OCI-LY3 (cell line): ENCODE data around the gene ETV6.
"Not testable (repeated sequence)": the region's sequence is repeated elsewhere in the genome, so short reads cannot be mapped to it uniquely, and the experiment has no call there.

Experiments
- H2AFZ ChIP-seq: fragments of 200-600, 300-600 bp; shearing (Covaris generic); 2 replicates; pipeline ENCODE4 v1.6.0; 2014; ENCODE audit warnings: antibody characterized with exemption, low read depth, low read length
- H3K27ac ChIP-seq: fragments of 200-600, 300-600 bp; sonication (generic); 2 replicates; pipeline ENCODE4 v1.5.1; 2014; ENCODE audit warnings: mild to moderate bottlenecking, low read length, moderate library complexity, mixed read lengths
- H3K27me3 ChIP-seq: fragments of 200-600, 300-600 bp; sonication (generic); 2 replicates; pipeline ENCODE4 v1.6.1; 2014; ENCODE audit warnings: low read depth, low read length, mixed read lengths
- H3K36me3 ChIP-seq: fragments of 200-600, 300-600 bp; sonication (generic); replicated peaks from 2 replicates; pipeline ENCODE3; 2014; ENCODE audit warnings: low read depth, low read length, mixed read lengths
- H3K4me1 ChIP-seq: fragments of 300-600, 200-600 bp; sonication (generic); 2 replicates; pipeline ENCODE4 v1.6.1; 2014; ENCODE audit warnings: low read length, mixed read lengths
- H3K4me2 ChIP-seq: fragments of 200-600, 300-600 bp; sonication (generic); 2 replicates; pipeline ENCODE4 v1.6.1; 2014; ENCODE audit warnings: low read length, mixed read lengths
- H3K4me3 ChIP-seq: fragments of 300-600, 200-600 bp; sonication (generic); 2 replicates; pipeline ENCODE4 v1.5.1; 2014; ENCODE audit warnings: antibody characterized with exemption, mild to moderate bottlenecking, low read length, moderate library complexity
- H3K79me2 ChIP-seq: fragments of 300-600, 200-600 bp; shearing (Covaris generic); 2 replicates; pipeline ENCODE4 v1.6.1; 2014; ENCODE audit warnings: mild to moderate bottlenecking, low read length, mixed read lengths
- H3K9ac ChIP-seq: fragments of 300-600, 200-600 bp; shearing (Covaris generic); 2 replicates; pipeline ENCODE4 v1.6.0; 2014; ENCODE audit warnings: mild to moderate bottlenecking, low read length, moderate library complexity
- H3K9me3 ChIP-seq: fragments of 200-600, 300-600 bp; shearing (Covaris generic); 2 replicates; pipeline ENCODE4 v1.6.1; 2014; ENCODE audit warnings: low read length, mixed read lengths; ENCODE audit not compliant: insufficient read depth
- H4K20me1 ChIP-seq: fragments of 200-600, 300-600 bp; sonication (generic); 2 replicates; pipeline ENCODE4 v1.6.1; 2016; ENCODE audit warnings: low read length, mixed read lengths; ENCODE audit not compliant: insufficient read depth
- EZH2phosphoT487 ChIP-seq: fragments of 200-600 bp; shearing (Covaris generic); IDR thresholded peaks from 2 replicates; pipeline ENCODE4 v1.6.1; 2018; ENCODE audit warnings: antibody characterized with exemption, mixed run types, low read depth
- TF ChIP-seq, protein P1 (sequence below): fragments of 200-600, 300-600 bp; sonication (generic); IDR thresholded peaks from 2 replicates; pipeline ENCODE4 v1.5.1; 2014; ENCODE audit warnings: antibody characterized with exemption, low read length, low read depth

Gene ETV6

DNA sequence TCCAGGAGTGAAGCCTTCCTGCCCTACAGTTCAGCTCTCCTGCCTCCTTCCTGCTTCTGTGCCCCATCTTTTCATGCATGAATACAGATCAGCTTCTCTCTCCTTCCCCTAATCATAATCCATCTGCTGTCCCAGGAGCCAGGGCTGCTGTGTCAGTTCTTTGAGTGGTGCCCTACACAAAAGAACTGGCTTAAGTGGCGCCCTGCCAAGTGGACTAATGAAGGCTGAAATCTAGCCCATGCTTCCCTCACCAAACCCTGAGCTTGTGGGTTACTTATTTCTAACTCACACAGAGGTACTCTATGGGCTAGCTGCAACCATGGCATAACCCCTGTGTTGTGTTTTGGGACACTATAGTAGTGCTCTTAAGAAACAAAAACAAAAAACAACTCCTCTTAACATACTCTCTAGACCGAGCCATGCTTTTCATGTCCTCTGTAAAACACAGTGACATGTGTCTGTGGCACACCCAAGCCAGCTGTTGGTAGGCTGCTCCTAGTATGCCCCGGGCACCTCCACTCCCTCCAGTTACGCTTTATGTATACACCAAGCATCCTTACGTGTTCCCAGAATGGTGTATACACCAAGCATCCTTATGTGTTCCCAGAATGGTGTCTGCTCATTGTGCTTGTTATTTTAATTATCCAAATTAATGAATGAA, 19.3 kb upstream of the ETV6 start:
- no peak overlapping the region for H3K9ac ChIP-seq
- peaks cover 18% of the 10 kb centered on the region for H3K4me1 ChIP-seq
- no peak for TF ChIP-seq EZH2phosphoT487
- TF ChIP-seq, protein P1, sequence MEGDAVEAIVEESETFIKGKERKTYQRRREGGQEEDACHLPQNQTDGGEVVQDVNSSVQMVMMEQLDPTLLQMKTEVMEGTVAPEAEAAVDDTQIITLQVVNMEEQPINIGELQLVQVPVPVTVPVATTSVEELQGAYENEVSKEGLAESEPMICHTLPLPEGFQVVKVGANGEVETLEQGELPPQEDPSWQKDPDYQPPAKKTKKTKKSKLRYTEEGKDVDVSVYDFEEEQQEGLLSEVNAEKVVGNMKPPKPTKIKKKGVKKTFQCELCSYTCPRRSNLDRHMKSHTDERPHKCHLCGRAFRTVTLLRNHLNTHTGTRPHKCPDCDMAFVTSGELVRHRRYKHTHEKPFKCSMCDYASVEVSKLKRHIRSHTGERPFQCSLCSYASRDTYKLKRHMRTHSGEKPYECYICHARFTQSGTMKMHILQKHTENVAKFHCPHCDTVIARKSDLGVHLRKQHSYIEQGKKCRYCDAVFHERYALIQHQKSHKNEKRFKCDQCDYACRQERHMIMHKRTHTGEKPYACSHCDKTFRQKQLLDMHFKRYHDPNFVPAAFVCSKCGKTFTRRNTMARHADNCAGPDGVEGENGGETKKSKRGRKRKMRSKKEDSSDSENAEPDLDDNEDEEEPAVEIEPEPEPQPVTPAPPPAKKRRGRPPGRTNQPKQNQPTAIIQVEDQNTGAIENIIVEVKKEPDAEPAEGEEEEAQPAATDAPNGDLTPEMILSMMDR, result no peak
- no peaks in the 10 kb centered on the region for H3K27me3 ChIP-seq
- H3K27ac ChIP-seq, result no peak overlapping the region
- H2AFZ ChIP-seq, result no peak overlapping the region
- H3K4me2 ChIP-seq, result no peak overlapping the region
- no peaks in the 10 kb centered on the region for H3K79me2 ChIP-seq
- H3K4me3 ChIP-seq, result no peak overlapping the region
- H3K36me3 ChIP-seq, result no peaks in the 10 kb centered on the region
- no peaks in the 10 kb centered on the region for H4K20me1 ChIP-seq
- no peaks in the 10 kb centered on the region for H3K9me3 ChIP-seq

- H3K9me3 ChIP-seq, result peaks cover 7% of the 10 kb centered on the region; the same call in 1 of the 2 replicates
- TF ChIP-seq, protein P1, result no peak
- TF ChIP-seq EZH2phosphoT487, result no peak
- peaks cover 18% of the 10 kb centered on the region for H3K4me1 ChIP-seq
- H3K79me2 ChIP-seq, result no peaks in the 10 kb centered on the region
- no peak overlapping the region for H3K27ac ChIP-seq
- H3K9ac ChIP-seq, result no peak overlapping the region
- no peaks in the 10 kb centered on the region for H3K27me3 ChIP-seq
- no peaks in the 10 kb centered on the region for H4K20me1 ChIP-seq
- no peak overlapping the region for H3K4me2 ChIP-seq
- H2AFZ ChIP-seq, result no peak overlapping the region
- no peaks in the 10 kb centered on the region for H3K36me3 ChIP-seq
- no peak overlapping the region for H3K4me3 ChIP-seq
Observed at GRCh38 chr12:11631288-11631687, 18.2 kb upstream of the ETV6 start.

DNA sequence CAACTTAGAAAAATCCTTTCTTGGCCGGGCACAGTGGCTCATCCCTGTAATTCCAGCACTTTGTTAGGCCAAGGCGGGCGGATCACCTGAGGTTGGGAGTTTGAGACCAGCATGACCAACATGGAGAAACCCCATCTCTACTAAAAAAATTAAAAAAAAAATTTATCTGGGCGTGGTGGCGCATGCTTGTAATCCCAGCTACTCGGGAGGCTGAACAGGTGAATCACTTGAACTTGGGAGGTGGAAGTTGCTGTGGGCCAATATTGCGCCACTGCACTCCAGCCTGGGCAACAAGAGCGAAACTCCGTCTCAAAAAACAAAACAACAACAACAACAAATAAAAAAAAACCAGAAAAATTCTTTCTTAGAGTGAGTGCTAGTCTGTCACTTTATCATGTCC, 17.6 kb upstream of the ETV6 start:
- not testable (repeated sequence) for H3K4me3 ChIP-seq, H3K36me3 ChIP-seq, H3K27ac ChIP-seq, H3K27me3 ChIP-seq, H3K79me2 ChIP-seq, H3K9ac ChIP-seq, H2AFZ ChIP-seq, H3K4me2 ChIP-seq, H3K9me3 ChIP-seq, H4K20me1 ChIP-seq
- peaks cover 18% of the 10 kb centered on the region for H3K4me1 ChIP-seq

GRCh38 chr12:11633968-11634367, 15.5 kb upstream of the ETV6 start:
- Histone ChIP-seq H3K27ac (no peak overlapping the region), H3K4me3 (no peak overlapping the region), H3K27me3 (no peaks in the 10 kb centered on the region), H3K4me2 (no peak overlapping the region), H3K9ac (no peak overlapping the region), H4K20me1 (no peaks in the 10 kb centered on the region), H2AFZ (no peak overlapping the region), H3K4me1 (peaks cover 9% of the 10 kb centered on the region), H3K79me2 (no peaks in the 10 kb centered on the region), H3K36me3 (no peaks in the 10 kb centered on the region), H3K9me3 (peaks cover 12% of the 10 kb centered on the region)
- TF ChIP-seq EZH2phosphoT487, result no peak
- TF ChIP-seq, protein P1, result no peak
